ENCODE results near the gene ZNF648. TPM values are rescaled to one million over a fixed set of nuclear protein-coding genes. Genes with fewer than 3 reads are reported as not detected.
"Not testable (repeated sequence)": the region's sequence is repeated elsewhere in the genome, so short reads cannot be mapped to it uniquely, and the experiment has no call there.

Gene ZNF648, protein sequence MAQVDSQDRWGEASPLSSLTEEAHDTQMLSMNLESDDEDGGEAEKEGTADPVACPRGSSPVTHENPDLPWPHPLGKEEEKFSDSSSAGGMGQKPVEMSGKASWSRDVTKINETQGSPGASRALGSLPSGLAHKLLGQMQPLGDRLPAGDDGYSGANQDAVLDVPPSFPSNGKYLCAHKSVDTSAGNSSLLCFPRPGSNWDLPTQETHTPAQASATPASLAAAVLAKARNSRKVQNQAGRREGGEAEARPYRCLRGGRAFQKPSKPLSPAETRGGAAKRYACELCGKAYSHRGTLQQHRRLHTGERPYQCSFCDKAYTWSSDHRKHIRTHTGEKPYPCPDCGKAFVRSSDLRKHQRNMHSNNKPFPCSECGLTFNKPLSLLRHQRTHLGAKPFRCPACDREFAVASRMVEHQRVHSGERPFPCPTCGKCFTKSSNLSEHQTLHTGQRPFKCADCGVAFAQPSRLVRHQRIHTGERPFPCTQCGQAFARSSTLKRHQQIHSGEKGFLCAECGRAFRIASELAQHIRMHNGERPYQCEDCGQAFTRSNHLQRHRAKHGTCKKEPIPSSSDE
- under 1 TPM in 1 of 2 donors, not detected in 1; 0.21 TPM for total RNA-seq

DNA sequence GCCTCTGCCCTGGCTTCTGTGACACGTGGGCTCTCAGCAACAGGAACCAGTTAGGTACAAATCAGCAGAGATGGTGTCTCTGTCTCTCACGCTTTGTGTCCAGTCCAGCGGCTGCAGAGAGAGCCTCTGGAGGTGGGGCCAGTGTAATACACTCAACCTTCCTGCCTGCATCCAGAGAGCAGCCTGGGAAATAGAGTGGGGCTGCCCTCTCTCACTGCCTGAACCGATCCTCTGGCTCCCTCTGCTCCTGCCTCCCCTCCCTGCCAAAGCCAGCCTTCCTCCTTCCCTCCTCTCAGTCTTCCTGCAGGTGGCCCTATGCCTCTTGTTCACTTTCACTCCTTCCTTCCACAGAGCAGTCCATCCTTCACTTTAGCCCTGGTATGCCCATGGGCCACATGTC, at the start of gene ZNF648:
ZNF648 (minus strand) TSS at position 119 of the 400 bp plus-strand sequence. CDS start 3,702 bp downstream, outside the sequence.
- H3K36me3 Mint-ChIP-seq (ENCODE audit: low read depth): no peaks in the 10 kb centered on the region
- H3K27ac Mint-ChIP-seq: no peak within 1 kb of the TSS
- H3K4me1 Mint-ChIP-seq: no peaks in the 10 kb centered on the region
- no peak within 1 kb of the TSS for H3K4me3 Mint-ChIP-seq
- no peaks in the 10 kb centered on the region for H3K9me3 Mint-ChIP-seq
- ATAC-seq (replicated peaks): no peak
- peaks cover 49% of the 10 kb centered on the region for H3K27me3 Mint-ChIP-seq

DNA sequence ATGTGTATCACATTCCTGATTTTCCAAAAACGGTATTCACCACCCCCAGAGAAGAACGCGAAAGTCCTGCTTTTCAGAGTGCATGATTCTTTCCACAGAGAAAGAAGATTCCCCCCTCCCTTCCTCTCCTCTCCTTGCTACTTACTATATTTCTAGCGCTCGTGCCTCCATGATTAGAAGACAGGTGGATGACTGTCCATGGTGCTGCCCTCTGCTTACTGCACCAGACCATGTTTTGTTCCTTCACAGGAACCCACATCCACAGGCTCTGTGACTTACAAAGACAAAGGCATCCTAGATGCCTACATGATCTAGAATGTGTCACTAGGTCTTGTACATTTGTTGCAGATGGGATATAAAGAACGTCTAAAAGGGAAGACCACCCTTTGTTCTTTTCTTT, 49.1 kb upstream of the ZNF648 start:
- H3K4me1 Mint-ChIP-seq: peaks cover 4% of the 10 kb centered on the region
- H3K36me3 Mint-ChIP-seq (ENCODE audit: low read depth): no peaks in the 10 kb centered on the region
- H3K27me3 Mint-ChIP-seq: peaks cover 17% of the 10 kb centered on the region
- no peak overlapping the region for H3K4me3 Mint-ChIP-seq
- no peak for ATAC-seq (replicated peaks)
- peaks cover 8% of the 10 kb centered on the region for H3K9me3 Mint-ChIP-seq
- H3K27ac Mint-ChIP-seq: no peak overlapping the region

DNA sequence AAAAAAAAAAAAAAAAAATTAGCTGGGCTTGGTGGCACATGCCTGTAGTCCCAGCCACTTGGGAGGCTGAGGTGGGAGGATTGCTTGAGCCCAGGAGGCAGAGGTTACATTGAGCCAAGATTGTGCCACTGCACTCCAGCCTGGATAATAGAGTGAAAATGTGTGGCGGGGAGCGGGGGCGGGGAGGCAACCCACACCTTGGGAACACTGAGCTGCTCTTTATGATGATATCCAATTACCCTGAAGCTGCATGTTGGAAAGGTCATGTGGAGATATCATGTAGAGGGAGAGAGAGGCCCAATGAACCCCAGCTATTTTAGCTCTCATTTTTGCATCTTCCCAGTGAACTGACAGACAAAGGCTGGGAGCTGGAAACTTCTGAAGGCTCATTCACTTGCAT, 48.3 kb upstream of the ZNF648 start:
- Mint-ChIP-seq H3K9me3 (peaks cover 8% of the 10 kb centered on the region), H3K27ac (no peak overlapping the region), H3K27me3 (peaks cover 23% of the 10 kb centered on the region), H3K4me1 (peaks cover 4% of the 10 kb centered on the region), H3K4me3 (no peak overlapping the region), H3K36me3 (ENCODE audit: low read depth) (no peaks in the 10 kb centered on the region)
- no peak for ATAC-seq (replicated peaks)

DNA sequence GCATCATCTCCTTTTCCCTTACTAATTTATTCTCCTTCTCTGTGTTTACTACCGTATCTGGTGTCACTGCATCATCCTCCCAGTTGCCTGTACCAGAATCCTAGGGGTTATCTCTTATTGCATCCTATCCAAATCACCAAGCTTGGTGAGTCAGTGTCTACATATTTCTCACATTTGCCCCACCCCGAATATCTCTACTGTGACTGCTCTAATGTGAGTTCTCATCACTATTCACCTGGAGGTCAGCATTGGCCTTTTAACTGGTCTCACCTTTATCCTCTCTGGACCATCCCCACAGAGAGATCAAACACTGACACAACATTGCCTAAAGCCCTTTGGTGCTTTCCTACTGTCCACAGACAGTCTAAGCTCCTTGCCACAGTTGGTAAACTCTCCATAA, 45.7 kb upstream of the ZNF648 start:
- H3K9me3 Mint-ChIP-seq: peaks cover 8% of the 10 kb centered on the region
- H3K4me3 Mint-ChIP-seq: no peak overlapping the region
- no peaks in the 10 kb centered on the region for H3K36me3 Mint-ChIP-seq (ENCODE audit: low read depth)
- no peak for ATAC-seq (replicated peaks)
- no peak overlapping the region for H3K27ac Mint-ChIP-seq
- peaks cover 23% of the 10 kb centered on the region for H3K27me3 Mint-ChIP-seq
- H3K4me1 Mint-ChIP-seq: no peaks in the 10 kb centered on the region

DNA sequence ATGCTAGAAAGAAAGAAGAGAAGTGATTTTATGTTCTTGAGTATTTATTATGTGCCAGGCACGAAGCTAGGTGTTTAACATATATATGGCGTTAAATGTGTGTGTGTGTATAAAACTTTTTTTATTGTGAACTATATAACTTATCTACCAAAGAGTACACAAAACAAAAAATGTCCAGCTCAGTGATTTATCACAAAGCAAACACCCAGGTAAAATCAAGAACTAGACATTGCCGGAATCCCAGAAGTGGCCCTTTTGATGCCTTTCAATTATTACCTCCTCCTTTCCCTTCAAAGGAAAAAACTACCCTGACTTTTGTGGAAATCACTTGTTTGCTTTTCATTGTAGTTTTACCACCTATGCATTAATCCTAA, 40.5 kb upstream of the ZNF648 start:
- Mint-ChIP-seq H3K27ac (no peak overlapping the region), H3K36me3 (ENCODE audit: low read depth) (no peaks in the 10 kb centered on the region), H3K27me3 (peaks cover 11% of the 10 kb centered on the region), H3K9me3 (peaks cover under 1% of the 10 kb centered on the region), H3K4me1 (no peaks in the 10 kb centered on the region), H3K4me3 (no peak overlapping the region)
- ATAC-seq (replicated peaks): no peak

DNA sequence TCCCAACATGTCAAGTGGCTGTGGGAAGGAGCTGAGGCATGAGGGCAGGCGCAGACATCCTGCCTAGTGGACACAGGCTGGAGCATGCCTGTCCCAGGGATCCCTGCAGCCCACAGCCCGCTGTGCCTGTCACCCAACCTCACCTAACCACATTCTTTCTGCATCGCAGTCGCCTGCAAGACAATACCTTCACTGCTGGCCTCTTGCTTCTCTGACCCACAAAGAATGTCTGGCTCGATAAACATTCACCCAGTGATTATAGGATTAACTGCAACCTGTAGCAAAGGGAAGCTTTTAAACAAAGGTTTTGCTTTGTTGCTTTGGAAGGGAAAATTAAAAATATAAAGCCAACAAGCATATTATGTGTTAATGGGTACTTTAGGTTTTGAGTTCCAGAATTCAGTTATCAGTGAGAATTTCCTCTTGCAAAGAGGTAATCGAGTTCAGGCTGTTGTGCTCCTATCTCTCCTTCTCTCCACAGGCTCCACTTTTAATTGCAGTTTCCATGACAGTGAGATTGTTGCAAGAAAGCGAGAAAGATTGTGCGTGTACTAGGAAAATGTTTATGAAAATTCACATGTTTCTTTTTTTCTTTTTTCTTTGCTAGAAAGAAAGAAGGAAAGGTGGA, 40.0 kb upstream of the ZNF648 start:
- Mint-ChIP-seq H3K27ac (no peak overlapping the region), H3K4me3 (no peak overlapping the region), H3K27me3 (peaks cover 10% of the 10 kb centered on the region), H3K36me3 (ENCODE audit: low read depth) (no peaks in the 10 kb centered on the region), H3K9me3 (no peaks in the 10 kb centered on the region), H3K4me1 (no peaks in the 10 kb centered on the region)
- ATAC-seq (replicated peaks): no peak

DNA sequence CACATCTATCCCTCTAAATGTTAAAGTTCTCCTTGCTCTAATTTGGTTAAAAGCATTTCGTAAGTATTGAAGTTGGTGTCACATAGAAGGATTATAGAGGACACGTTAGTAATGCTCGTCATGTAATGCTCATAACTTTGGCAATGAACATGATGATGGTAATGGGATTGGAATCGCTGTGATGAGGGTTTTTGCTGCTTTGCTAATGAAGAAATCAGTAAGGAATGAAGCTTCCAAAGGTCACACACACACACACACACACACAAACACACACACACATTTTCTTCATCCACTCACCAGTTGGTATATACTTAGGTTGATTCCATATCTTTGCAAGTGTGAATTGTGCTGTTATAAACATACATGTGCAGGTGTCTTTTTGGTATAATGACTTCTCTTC, 36.8 kb upstream of the ZNF648 start:
- Mint-ChIP-seq H3K9me3 (no peaks in the 10 kb centered on the region), H3K4me1 (no peaks in the 10 kb centered on the region), H3K36me3 (ENCODE audit: low read depth) (no peaks in the 10 kb centered on the region), H3K27me3 (peaks cover 4% of the 10 kb centered on the region), H3K4me3 (no peak overlapping the region), H3K27ac (no peak overlapping the region)
- no peak for ATAC-seq (replicated peaks)

DNA sequence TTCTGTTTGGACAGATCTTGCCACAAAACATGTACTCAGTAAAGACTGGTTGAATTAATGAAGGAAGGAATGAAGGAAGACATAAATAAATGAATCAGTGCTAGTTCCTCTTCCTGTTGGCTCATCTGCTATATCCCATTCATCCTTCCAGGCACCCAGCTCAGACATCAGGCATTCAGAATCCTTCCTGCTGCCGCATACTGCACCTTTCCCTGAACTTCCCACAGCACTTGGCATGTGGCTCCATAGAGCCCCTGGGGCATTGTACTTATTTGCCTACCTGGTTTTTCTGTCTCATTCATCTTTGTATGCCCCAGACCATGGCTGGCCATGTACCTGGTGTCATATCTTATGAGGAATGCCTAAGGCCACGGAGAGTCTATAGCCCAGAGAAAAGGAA, 34.4 kb upstream of the ZNF648 start:
- Mint-ChIP-seq H3K27me3 (peaks cover 4% of the 10 kb centered on the region), H3K4me1 (no peaks in the 10 kb centered on the region), H3K4me3 (no peak overlapping the region), H3K36me3 (ENCODE audit: low read depth) (no peaks in the 10 kb centered on the region), H3K9me3 (no peaks in the 10 kb centered on the region), H3K27ac (no peak overlapping the region)
- ATAC-seq (replicated peaks): no peak

DNA sequence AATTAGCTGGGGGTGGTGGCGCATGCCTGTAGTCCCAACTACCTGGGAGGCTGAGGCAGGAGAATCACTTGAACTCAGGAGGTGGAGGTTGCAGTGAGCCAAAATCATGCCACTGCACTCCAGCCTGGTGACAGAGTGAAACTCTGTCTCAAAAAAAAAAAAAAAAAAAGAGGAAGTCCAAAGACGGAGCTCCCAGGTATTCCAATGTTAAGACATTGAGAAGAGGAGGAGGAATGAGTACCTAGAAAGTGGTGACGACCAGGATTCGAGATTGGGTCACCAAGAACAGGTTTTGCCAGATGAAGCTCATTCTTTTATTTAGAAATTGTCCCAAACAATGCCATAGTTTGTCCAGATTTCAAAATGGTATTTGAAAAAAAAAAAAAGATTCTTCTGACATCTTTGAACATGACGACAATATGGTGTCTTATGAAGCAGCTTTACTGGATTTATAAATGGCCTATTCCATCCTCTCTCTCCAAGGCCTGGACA, 33.0 kb upstream of the ZNF648 start:
- not testable (repeated sequence) for H3K4me1 Mint-ChIP-seq; H3K36me3 Mint-ChIP-seq (ENCODE audit: low read depth); H3K27me3 Mint-ChIP-seq; H3K27ac Mint-ChIP-seq; H3K4me3 Mint-ChIP-seq; H3K9me3 Mint-ChIP-seq; ATAC-seq (replicated peaks)

DNA sequence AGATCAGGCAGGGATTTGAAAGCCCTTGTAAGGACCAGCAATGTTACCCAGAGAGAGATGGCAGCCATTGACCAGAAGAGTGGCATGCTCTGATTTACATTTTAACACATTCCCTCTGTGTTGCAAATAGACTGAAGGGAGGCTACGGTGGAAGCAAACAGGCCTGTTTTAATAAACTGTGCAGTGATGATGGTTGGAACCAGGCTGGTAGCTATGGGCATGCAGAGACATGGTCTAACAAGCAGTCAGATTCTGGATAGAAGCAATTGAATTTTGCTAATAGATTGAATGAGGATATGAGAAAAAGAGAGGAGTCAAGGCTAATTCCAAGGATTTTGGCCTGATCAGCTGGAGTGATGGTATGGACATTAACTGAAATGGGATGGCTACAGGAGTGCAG, 32.3 kb upstream of the ZNF648 start:
- no peak overlapping the region for H3K4me3 Mint-ChIP-seq
- no peak for ATAC-seq (replicated peaks)

DNA sequence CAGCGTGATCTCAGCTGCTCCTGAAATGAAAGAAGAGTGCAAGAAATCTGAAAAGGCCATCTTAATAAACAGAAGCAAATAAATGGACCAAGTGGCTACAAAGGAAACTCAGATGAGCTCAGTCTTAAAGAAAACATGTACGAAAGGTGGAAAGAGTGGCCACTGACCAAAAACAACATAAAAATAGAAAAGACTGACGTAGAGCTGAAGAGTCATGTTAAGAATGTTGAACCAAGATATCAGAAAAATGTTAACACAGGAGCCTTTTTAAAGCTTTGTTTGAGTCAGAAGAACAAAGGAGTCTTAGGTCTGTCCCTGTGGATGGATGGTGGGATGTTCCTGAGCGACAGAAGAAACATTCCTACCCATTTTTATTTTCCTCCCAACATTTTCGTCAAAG, 30.8 kb upstream of the ZNF648 start:
- no peak for ATAC-seq (replicated peaks)
- no peak overlapping the region for H3K27ac Mint-ChIP-seq
- no peaks in the 10 kb centered on the region for H3K36me3 Mint-ChIP-seq (ENCODE audit: low read depth)
- H3K4me1 Mint-ChIP-seq: peaks cover 5% of the 10 kb centered on the region
- peaks cover 4% of the 10 kb centered on the region for H3K27me3 Mint-ChIP-seq
- no peaks in the 10 kb centered on the region for H3K9me3 Mint-ChIP-seq
- H3K4me3 Mint-ChIP-seq: no peak overlapping the region

More for the DNA sequence above, 32.3 kb upstream of the ZNF648 start:
- no peaks in the 10 kb centered on the region for H3K9me3 Mint-ChIP-seq
- H3K4me1 Mint-ChIP-seq: no peaks in the 10 kb centered on the region
- H3K27me3 Mint-ChIP-seq: peaks cover 4% of the 10 kb centered on the region
- no peak overlapping the region for H3K27ac Mint-ChIP-seq
- H3K36me3 Mint-ChIP-seq (ENCODE audit: low read depth): no peaks in the 10 kb centered on the region

DNA sequence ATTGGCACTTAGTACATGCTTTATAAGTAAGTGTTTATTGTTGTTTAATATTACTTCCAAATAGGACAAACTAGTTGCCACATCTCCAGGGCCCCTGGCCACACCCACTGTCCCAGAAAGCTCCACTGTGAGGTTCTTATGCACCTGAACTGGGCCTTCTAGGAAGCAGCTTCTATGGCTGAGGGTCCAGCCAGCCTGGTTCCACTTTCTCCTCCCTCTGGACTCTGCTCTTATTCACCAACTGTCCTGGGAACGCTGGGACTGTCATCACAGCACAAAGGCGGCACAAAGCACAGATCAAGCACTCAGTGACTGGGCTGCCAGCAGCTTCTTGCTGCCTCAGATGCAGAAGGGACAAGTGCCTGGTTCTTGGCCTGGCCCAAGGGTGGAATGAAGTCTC, 29.6 kb upstream of the ZNF648 start:
- Mint-ChIP-seq H3K4me1 (peaks cover 16% of the 10 kb centered on the region), H3K27ac (no peak overlapping the region), H3K36me3 (ENCODE audit: low read depth) (no peaks in the 10 kb centered on the region), H3K9me3 (no peaks in the 10 kb centered on the region), H3K27me3 (peaks cover 4% of the 10 kb centered on the region), H3K4me3 (no peak overlapping the region)
- ATAC-seq (replicated peaks): no peak

DNA sequence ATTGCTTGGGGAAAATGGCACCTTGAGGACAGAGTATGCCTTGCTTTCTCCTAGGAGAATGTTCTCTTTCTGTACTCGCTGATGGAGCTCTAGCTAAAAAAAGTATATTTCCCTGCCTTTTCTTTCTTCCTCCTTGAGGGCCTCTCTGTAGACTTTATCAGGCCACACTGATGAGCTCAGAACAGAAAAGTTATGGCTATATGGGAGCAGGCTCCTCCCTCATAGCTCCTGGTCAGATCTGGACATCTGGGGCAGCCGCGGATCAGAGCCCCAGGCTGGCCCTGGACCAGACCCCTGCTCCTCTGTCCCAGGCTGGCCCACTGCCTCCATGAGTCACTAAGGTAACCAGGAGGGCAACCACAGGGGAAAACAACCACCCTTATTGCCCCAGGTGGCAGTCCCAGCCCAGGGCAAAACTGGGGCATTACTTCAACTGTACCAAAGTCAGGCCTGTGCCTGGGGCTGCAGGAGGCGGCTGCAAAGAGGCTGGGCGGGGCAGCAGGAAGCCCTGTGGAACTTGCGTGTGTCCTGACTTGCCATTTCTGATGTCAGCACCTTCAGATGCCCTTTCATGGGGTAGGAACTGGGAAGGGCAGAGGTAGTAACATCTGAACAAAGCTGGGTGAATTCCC, 26.3 kb upstream of the ZNF648 start:
- Mint-ChIP-seq H3K4me1 (peaks cover 21% of the 10 kb centered on the region), H3K4me3 (peak overlapping the region; percentile 13), H3K9me3 (no peaks in the 10 kb centered on the region), H3K36me3 (ENCODE audit: low read depth) (no peaks in the 10 kb centered on the region), H3K27ac (peak overlapping the region; percentile 67), H3K27me3 (no peaks in the 10 kb centered on the region)
- ATAC-seq (replicated peaks): peak; percentile 17

DNA sequence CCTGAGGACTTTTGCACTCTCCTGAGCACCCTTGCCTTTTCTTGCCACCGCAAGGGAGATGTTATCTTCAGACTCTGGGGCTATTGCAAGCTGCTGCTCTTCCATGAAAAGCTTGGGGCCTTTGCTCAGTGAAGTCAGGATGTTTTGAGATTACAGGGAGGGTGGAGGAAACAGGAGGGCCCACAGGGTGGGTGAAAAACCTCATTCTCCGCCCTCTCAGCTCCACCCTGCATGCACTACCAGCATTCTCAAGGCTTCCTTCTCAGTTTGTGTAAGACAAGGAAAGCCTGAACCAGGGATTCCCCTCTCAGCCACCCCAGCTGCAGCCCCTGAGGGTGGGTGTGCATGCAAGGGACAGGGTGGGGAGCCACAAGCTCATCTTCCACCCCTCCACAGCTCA, 25.8 kb upstream of the ZNF648 start:
- peak overlapping the region; percentile 13 for H3K4me3 Mint-ChIP-seq
- H3K9me3 Mint-ChIP-seq: no peaks in the 10 kb centered on the region
- no peaks in the 10 kb centered on the region for H3K27me3 Mint-ChIP-seq
- H3K4me1 Mint-ChIP-seq: peaks cover 21% of the 10 kb centered on the region
- H3K36me3 Mint-ChIP-seq (ENCODE audit: low read depth): no peaks in the 10 kb centered on the region
- ATAC-seq (replicated peaks): no peak
- peak overlapping the region; percentile 67 for H3K27ac Mint-ChIP-seq
